PC-3 (cell line): ENCODE results near the gene RAD51.

Experiments
- CTCF ChIP-seq: fragments of 300-600 bp; sonication (generic); conservative IDR thresholded peaks from 2 replicates; pipeline ENCODE4 v1.5.1; 2017; ENCODE audit warnings: antibody characterized with exemption, low read depth, mild to moderate bottlenecking, low read length
- EZH2 ChIP-seq: fragments of 300-600 bp; sonication (generic); IDR thresholded peaks from one replicate; pipeline ENCODE4 v1.6.1; 2017; ENCODE audit warnings: antibody characterized with exemption, mild to moderate bottlenecking, low read length; ENCODE audit not compliant: unreplicated experiment

GRCh38 chr15:40688932-40689799, 5.8 kb upstream of the RAD51 start:
- no peak for TF ChIP-seq EZH2
- TF ChIP-seq CTCF = no peak
